Right cardiac atrium (tissue), 5 donors: ENCODE measurements around the gene DPY19L3. TPM values are rescaled to one million over a fixed set of nuclear protein-coding genes. Genes with fewer than 3 reads are reported as not detected.
A peak's percentile ranks its signal among the peaks of the same experiment; 100 is the strongest.
"Not testable (repeated sequence)": the region's sequence is repeated elsewhere in the genome, so short reads cannot be mapped to it uniquely, and the experiment has no call there.

ENCODE experiments used
- ATAC-seq, 2 donors: fragments of 200-7000 bp; cut with Tn5 transposase; one replicate each; pipeline versions ENCODE4 v1.8.0 to v1.9.1; 2020; ENCODE audit warnings: moderate library complexity in 2 of 2, mild to moderate bottlenecking in 1 of 2
- DNase-seq, 3 donors: peaks; one replicate each; pipeline ENCODE4 v3.0.0-alpha.2; 2020
- H3K27ac ChIP-seq: one replicate; pipeline ENCODE4 v1.5.1; 2013; ENCODE audit warnings: mild to moderate bottlenecking, low read length, control low read depth, moderate library complexity
- H3K27me3 ChIP-seq: one replicate; pipeline ENCODE4 v1.6.1; 2013; ENCODE audit not compliant: control insufficient read depth, insufficient read depth
- H3K4me1 ChIP-seq: one replicate; pipeline ENCODE4 v1.6.1; 2013; ENCODE audit warnings: low read length; ENCODE audit not compliant: control insufficient read depth, insufficient read depth
- H3K4me3 ChIP-seq: one replicate; pipeline ENCODE4 v1.5.1; 2013; ENCODE audit warnings: low read length, control low read depth
- H3K9me3 ChIP-seq: one replicate; pipeline ENCODE4 v1.6.1; 2013; ENCODE audit warnings: low read length; ENCODE audit not compliant: control insufficient read depth
- WGBS: extraction: QIAGEN DNeasy Blood & Tissue Kit; methylation state at CpG from one replicate; pipeline ENCODE4 v1.1.7; 2013; 5-methylcytosine and 5-hydroxymethylcytosine counted together
- intact Hi-C, 4 donors: fragments of 100-400 bp; cut with DNase I; formaldehyde crosslinking; loops; one replicate each; pipeline versions ENCODE4 v1.11.0 to v1.14.0; 2022 to 2023
- polyA plus RNA-seq: library from polyadenylated mRNA; stranded (reverse); fragments of 200-250 nt; gene quantifications from one replicate; pipeline ENCODE4 v1.2.3, GENCODE V29; 2013
- total RNA-seq, 4 donors: library from RNA; stranded (reverse); fragmentation: NEBNext Ultra II Directional; extraction: Animal tissue kit (Norgen Biotek cat#: 25700); gene quantifications; one replicate each; pipeline ENCODE4 v1.2.1, GENCODE V29; 2021
- donor health status: healthy with polysubstance abuse.
- donor health status: DM: no; HTN: yes; CAD: no.
- donor health status: DM: no; HTN: no; CAD: no.
- donor health status: DM: no; HTN: yes; CAD: no; lungs with severe emphysema.
- donor health status: DM: yes; HTN: yes; CAD: no.

Gene DPY19L3
- total and polyA plus RNA-seq, 5 donors: 3.2 to 13.3 (median 9.9) TPM

GRCh38 chr19:32367948-32368536 is 37.5 kb upstream of the DPY19L3 start:
- Histone ChIP-seq H3K27ac (no peak overlapping the region), H3K4me1 (peaks cover 7% of the 10 kb centered on the region), H3K4me3 (no peak overlapping the region), H3K27me3 (no peaks in the 10 kb centered on the region), H3K9me3 (no peaks in the 10 kb centered on the region)
- intact Hi-C loops: no loop called here
- DNase-seq (no peak), ATAC-seq (no peak)
- 80% methylated on average over 3 of the region's 3 CpGs for WGBS

GRCh38 chr19:32368787-32369186 is 36.8 kb upstream of the DPY19L3 start:
- intact Hi-C loops: no loop called here
- H3K9me3 ChIP-seq: no peaks in the 10 kb centered on the region
- no peak overlapping the region for H3K4me3 ChIP-seq
- no peaks in the 10 kb centered on the region for H3K27me3 ChIP-seq
- ATAC-seq (no peak), DNase-seq (no peak)
- WGBS: 62% methylated on average over 2 of the region's 2 CpGs
- H3K4me1 ChIP-seq: peaks cover 7% of the 10 kb centered on the region
- no peak overlapping the region for H3K27ac ChIP-seq

GRCh38 chr19:32372726-32373517 is 32.6 kb upstream of the DPY19L3 start:
- Histone ChIP-seq H3K27ac (peak overlapping the region; percentile 30), H3K27me3 (no peaks in the 10 kb centered on the region), H3K4me1 (peaks cover 6% of the 10 kb centered on the region), H3K4me3 (no peak overlapping the region), H3K9me3 (no peaks in the 10 kb centered on the region)
- DNase-seq: no peak
- intact Hi-C loops: no loop called here
- 93% methylated on average over 7 of the region's 7 CpGs for WGBS
- no peak for ATAC-seq

- ATAC-seq (peak; percentile 91 to 92), DNase-seq (no peak)
- Histone ChIP-seq H3K4me1 (peaks cover 2% of the 10 kb centered on the region), H3K27me3 (no peaks in the 10 kb centered on the region), H3K27ac (peak overlapping the region; percentile 64), H3K9me3 (no peaks in the 10 kb centered on the region), H3K4me3 (no peak overlapping the region)
- intact Hi-C loops: no loop called here
- WGBS: 50% methylated on average over 10 of the region's 10 CpGs
These were observed 31.8 kb upstream of the DPY19L3 start for GRCh38 chr19:32373585-32374295.

- 93% methylated on average over 3 of the region's 3 CpGs for WGBS
- H3K27ac ChIP-seq: peak overlapping the region; percentile 22
- H3K9me3 ChIP-seq, ATAC-seq, DNase-seq, H3K4me1 ChIP-seq, H3K27me3 ChIP-seq, intact Hi-C loops, H3K4me3 ChIP-seq: not testable (repeated sequence)
These were observed 31.2 kb upstream of the DPY19L3 start for GRCh38 chr19:32374362-32374761.

- ATAC-seq, H3K4me3 ChIP-seq, H3K27ac ChIP-seq, DNase-seq, H3K9me3 ChIP-seq, intact Hi-C loops, H3K4me1 ChIP-seq, H3K27me3 ChIP-seq: not testable (repeated sequence)
- 97% methylated on average over 9 of the region's 9 CpGs for WGBS
These were observed 28.5 kb upstream of the DPY19L3 start for GRCh38 chr19:32377088-32377487.

- Histone ChIP-seq H3K9me3 (no peaks in the 10 kb centered on the region), H3K4me1 (no peaks in the 10 kb centered on the region), H3K27me3 (no peaks in the 10 kb centered on the region), H3K27ac (no peak overlapping the region), H3K4me3 (no peak overlapping the region)
- intact Hi-C loops: no loop called here
- no peak for ATAC-seq
- WGBS: 93% methylated on average over 3 of the region's 3 CpGs
- no peak for DNase-seq
These were observed 25.3 kb upstream of the DPY19L3 start for GRCh38 chr19:32380269-32380668.

- H3K4me3 ChIP-seq: no peak overlapping the region
- no peaks in the 10 kb centered on the region for H3K9me3 ChIP-seq
- DNase-seq: no peak
- H3K27me3 ChIP-seq: no peaks in the 10 kb centered on the region
- intact Hi-C loops: no loop called here
- no peaks in the 10 kb centered on the region for H3K4me1 ChIP-seq
- no peak overlapping the region for H3K27ac ChIP-seq
- WGBS: 90% methylated on average over 7 of the region's 7 CpGs
- ATAC-seq: no peak
These were observed 17.7 kb upstream of the DPY19L3 start for GRCh38 chr19:32387701-32388392.

GRCh38 chr19:32388393-32388855 is 17.1 kb upstream of the DPY19L3 start:
- ATAC-seq: no peak
- 95% methylated on average over 3 of the region's 3 CpGs for whole genome bisulfite sequencing
- intact Hi-C loops: no loop called here

GRCh38 chr19:32392901-32393300 is 12.7 kb upstream of the DPY19L3 start:
- Histone ChIP-seq H3K27ac (no peak overlapping the region), H3K4me3 (no peak overlapping the region), H3K9me3 (no peaks in the 10 kb centered on the region), H3K4me1 (no peaks in the 10 kb centered on the region), H3K27me3 (no peaks in the 10 kb centered on the region)
- no peak for DNase-seq
- no peak for ATAC-seq
- intact Hi-C loops: no loop called here
- 76% methylated on average over 3 of the region's 3 CpGs for WGBS

More at GRCh38 chr19:32388393-32388855, 17.1 kb upstream of the DPY19L3 start:
- Histone ChIP-seq H3K27ac (no peak overlapping the region), H3K4me1 (no peaks in the 10 kb centered on the region), H3K4me3 (no peak overlapping the region), H3K9me3 (no peaks in the 10 kb centered on the region), H3K27me3 (no peaks in the 10 kb centered on the region)
- no peak for DNase-seq
